AG04450 (cell line): Measurements from ENCODE around the gene FILIP1. TPM values are rescaled to one million over a fixed set of nuclear protein-coding genes. Genes with fewer than 3 reads are reported as not detected.

Source experiments
- CTCF ChIA-PET: fragments of 300-600, 350-600 bp; formaldehyde crosslinking; extraction: SDS; loops from one replicate; lab custom pipeline; 2022; ENCODE audit warnings: antibody characterized with exemption, inconsistent platforms; lab: Charles Lee
- POLR2A ChIA-PET: fragments of 350-600 bp; formaldehyde crosslinking; extraction: SDS; loops from one replicate; lab custom pipeline; 2021; ENCODE audit warnings: antibody characterized with exemption, inconsistent platforms; lab: Yijun Ruan, JAX
- DNase-seq: peaks from one replicate; pipeline ENCODE4 v3.0.0-alpha.2; 2011; ENCODE audit warnings: low read depth, low spot score
- H3K27ac ChIP-seq: one replicate; pipeline ENCODE4 v1.5.1; 2012; ENCODE audit warnings: low read depth, low read length, control low read depth
- H3K27me3 ChIP-seq: one replicate; pipeline ENCODE4 v1.6.0; 2012; ENCODE audit warnings: low read length; ENCODE audit not compliant: control insufficient read depth, insufficient read depth
- H3K4me3 ChIP-seq: 2 replicates; pipeline ENCODE4 v1.5.1; 2011; ENCODE audit warnings: mild to moderate bottlenecking, low read depth, low read length, control low read depth
- H3K9me3 ChIP-seq: 2 replicates; pipeline ENCODE4 v1.5.1; 2012; ENCODE audit warnings: low read length; ENCODE audit not compliant: control insufficient read depth, insufficient read depth
- CTCF ChIP-seq: IDR thresholded peaks from 2 replicates; pipeline ENCODE4 v1.5.1; 2011; ENCODE audit warnings: low read depth, low read length, control low read depth, inconsistent platforms
- polyA plus RNA-seq: library from polyadenylated mRNA; depleted of rRNA; stranded (reverse); fragments of >200 nt; gene quantifications from 2 replicates; pipeline ENCODE4 v1.2.3, GENCODE V29; 2011

The FILIP1 gene
- polyA plus RNA-seq, 1 experiment, result 0.12 TPM

- peak; percentile 98 for DNase-seq
- TF ChIP-seq CTCF, result no peak
- POLR2A ChIA-PET, result interaction anchor here (0.5 to 2.1 kb wide), 6 partner anchors 9 to 421 kb away, joined by 3 to 10 read pairs (median 6); partner anchors contain the start of gene FILIP1
- CTCF ChIA-PET, result interaction anchor here (0.6 to 8.0 kb wide), 3 partner anchors 11 to 18 kb away, joined by 3 to 62 read pairs (median 5); no protein-coding TSS in a partner anchor
- H3K4me3 ChIP-seq, result peak within 1 kb of the TSS; percentile 96
- peak within 1 kb of the TSS; percentile 68 for H3K27ac ChIP-seq
- no peaks in the 10 kb centered on the region for H3K27me3 ChIP-seq
- no peaks in the 10 kb centered on the region; the same call in 1 of the 2 replicates for H3K9me3 ChIP-seq
These were observed 208.8 kb downstream of the FILIP1 start, which contains the start of gene TMEM30A for GRCh38 chr6:75284632-75285282. Gene TMEM30A (minus strand): TSS chr6:75284792. CDS start chr6:75284638, 154 bp downstream.

GRCh38 chr6:75283907-75284631 lies 209.5 kb downstream of the FILIP1 start:
- peak overlapping the region; percentile 96 for H3K4me3 ChIP-seq
- TF ChIP-seq CTCF, result no peak
- no peaks in the 10 kb centered on the region for H3K27me3 ChIP-seq
- no peaks in the 10 kb centered on the region; the same call in 1 of the 2 replicates for H3K9me3 ChIP-seq
- H3K27ac ChIP-seq, result peak overlapping the region; percentile 68
- POLR2A ChIA-PET, result interaction anchor here (0.5 to 2.1 kb wide), 6 partner anchors 9 to 331 kb away, joined by 3 to 10 read pairs (median 5); partner anchors contain the start of gene COL12A1
- CTCF ChIA-PET, result interaction anchor here (0.9 to 8.0 kb wide), 6 partner anchors 13 to 153 kb away, joined by 3 to 62 read pairs (median 3); no protein-coding TSS in a partner anchor
- no peak for DNase-seq

GRCh38 chr6:75282706-75283105 lies 210.9 kb downstream of the FILIP1 start:
- Histone ChIP-seq H3K27ac (no peak overlapping the region), H3K4me3 (peak overlapping the region; percentile 96), H3K9me3 (no peaks in the 10 kb centered on the region; the same call in 1 of the 2 replicates), H3K27me3 (no peaks in the 10 kb centered on the region)
- POLR2A ChIA-PET, result no interaction called here
- DNase-seq, result no peak
- no peak for TF ChIP-seq CTCF
- CTCF ChIA-PET, result interaction anchor here (0.9 to 8.0 kb wide), 3 partner anchors 16 to 264 kb away, joined by 3 to 62 read pairs (median 3); no protein-coding TSS in a partner anchor

- no peak for DNase-seq
- Histone ChIP-seq H3K27ac (no peak overlapping the region), H3K4me3 (peak overlapping the region; percentile 96), H3K9me3 (no peaks in the 10 kb centered on the region; the same call in 1 of the 2 replicates), H3K27me3 (no peaks in the 10 kb centered on the region)
- POLR2A ChIA-PET, result no interaction called here
- no peak for TF ChIP-seq CTCF
- CTCF ChIA-PET, result interaction anchor here (8.0 kb wide), 1 partner anchor 15 kb away, joined by 62 read pairs; no protein-coding TSS in a partner anchor
These were observed 211.9 kb downstream of the FILIP1 start for GRCh38 chr6:75281653-75282052.
